ES-I3 (cell line): Measurements from ENCODE around the gene ARHGAP15.

Experiments used
- H3K36me3 ChIP-seq: 2 replicates; pipeline ENCODE4 v1.6.1; 2013; ENCODE audit warnings: mild to moderate bottlenecking, low read length, control low read depth, moderate library complexity; ENCODE audit not compliant: insufficient read depth
- H3K4me1 ChIP-seq: 2 replicates; pipeline ENCODE4 v1.6.1; 2013; ENCODE audit warnings: mild to moderate bottlenecking, control low read depth, low read length; ENCODE audit not compliant: insufficient read depth
- H3K9ac ChIP-seq: 2 replicates; pipeline ENCODE4 v1.6.1; 2013; ENCODE audit warnings: low read depth, mild to moderate bottlenecking, low read length, moderate library complexity
- H3K9me3 ChIP-seq: 2 replicates; pipeline ENCODE4 v1.6.1; 2013; ENCODE audit warnings: mild to moderate bottlenecking, low read length, moderate library complexity; ENCODE audit not compliant: control insufficient read depth, insufficient read depth

The ARHGAP15 gene

DNA sequence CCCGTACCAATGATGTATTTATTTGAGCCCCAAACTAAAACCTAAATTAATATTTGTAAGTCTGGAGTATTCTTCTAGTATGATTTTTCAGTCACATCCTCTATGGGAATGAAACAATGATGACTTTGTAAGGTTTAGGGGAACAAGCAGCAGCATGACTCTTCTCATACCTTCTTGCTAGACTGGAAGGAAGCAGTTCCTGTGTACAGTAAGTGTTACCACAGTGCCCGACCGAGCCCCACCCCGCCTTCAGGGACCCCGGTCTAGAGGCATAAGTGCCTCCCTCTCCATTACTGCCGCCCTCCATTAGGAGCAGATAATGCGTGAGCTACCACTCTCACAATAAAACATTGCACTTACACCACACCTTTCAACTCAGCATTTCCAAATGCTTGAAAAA, 599.3 kb downstream of the ARHGAP15 start:
- no peaks in the 10 kb centered on the region for H3K9me3 ChIP-seq
- no peaks in the 10 kb centered on the region for H3K36me3 ChIP-seq
- no peak overlapping the region for H3K9ac ChIP-seq

GRCh38 chr2:143729296-143729814, 600.1 kb downstream of the ARHGAP15 start:
- H3K4me1 ChIP-seq: peaks cover 14% of the 10 kb centered on the region
- no peak overlapping the region for H3K9ac ChIP-seq
- H3K9me3 ChIP-seq: no peaks in the 10 kb centered on the region

More for the DNA sequence above, 599.3 kb downstream of the ARHGAP15 start:
- peaks cover 14% of the 10 kb centered on the region for H3K4me1 ChIP-seq

DNA sequence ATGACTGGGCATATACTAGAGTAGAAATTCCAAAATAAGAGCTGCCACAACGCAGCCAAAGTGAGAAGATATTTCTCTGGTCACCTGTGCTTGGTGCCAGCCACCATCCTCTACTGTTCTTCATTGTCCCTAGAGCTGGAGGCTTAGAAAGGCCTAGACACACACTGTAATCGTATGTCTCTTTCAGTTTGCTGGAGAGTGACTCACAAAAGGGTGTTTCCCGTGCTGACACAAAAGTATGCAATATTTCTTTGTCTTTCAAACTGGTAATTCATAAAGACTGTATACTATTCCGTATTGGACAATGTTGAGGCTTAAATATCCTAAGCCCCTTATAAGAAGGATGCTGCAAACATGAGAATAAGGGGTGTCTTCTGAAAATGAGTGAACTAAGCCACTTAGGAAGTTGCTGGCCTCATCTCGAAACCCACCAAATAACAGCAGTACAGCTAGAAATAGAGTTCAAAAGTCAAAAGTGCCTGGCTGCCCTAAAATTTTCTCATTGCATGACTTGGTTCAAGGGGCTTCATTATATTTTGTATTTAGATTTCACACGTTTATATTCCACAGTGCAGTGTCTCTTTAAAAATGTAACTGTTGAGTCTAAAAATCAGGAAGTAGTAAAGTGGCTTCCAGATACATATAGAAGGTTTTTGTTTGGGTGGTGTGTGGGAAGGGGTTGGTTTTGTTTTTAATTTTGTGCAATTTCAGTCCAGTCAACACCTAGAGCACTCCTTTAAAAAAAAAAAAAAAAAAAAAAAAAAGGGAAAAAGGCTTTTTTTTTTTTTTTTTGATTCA, 601.1 kb downstream of the ARHGAP15 start:
- H3K9ac ChIP-seq: no peak overlapping the region
- no peaks in the 10 kb centered on the region for H3K9me3 ChIP-seq
- H3K36me3 ChIP-seq: no peaks in the 10 kb centered on the region
- H3K4me1 ChIP-seq: peaks cover 14% of the 10 kb centered on the region

More at GRCh38 chr2:143729296-143729814, 600.1 kb downstream of the ARHGAP15 start:
- no peaks in the 10 kb centered on the region for H3K36me3 ChIP-seq

DNA sequence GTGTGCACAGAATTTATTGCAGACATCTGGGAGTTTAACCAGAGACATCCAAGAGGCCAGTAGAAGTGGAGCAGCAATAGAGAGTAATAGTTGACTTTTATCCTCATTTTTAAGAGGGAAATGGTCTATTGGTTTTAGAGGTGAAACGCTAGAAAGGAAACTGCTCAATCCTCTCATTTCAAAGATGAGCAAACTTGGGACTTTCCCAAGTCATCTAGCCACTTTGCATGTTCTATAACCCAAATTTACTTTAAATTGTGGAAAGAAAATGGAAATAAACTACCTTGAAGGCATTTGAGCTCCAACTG, 601.7 kb downstream of the ARHGAP15 start:
- H3K9ac ChIP-seq: no peak overlapping the region
- H3K9me3 ChIP-seq: no peaks in the 10 kb centered on the region

GRCh38 chr2:143732076-143732475, 602.9 kb downstream of the ARHGAP15 start:
- no peaks in the 10 kb centered on the region for H3K9me3 ChIP-seq
- H3K4me1 ChIP-seq: peaks cover 14% of the 10 kb centered on the region
- no peaks in the 10 kb centered on the region for H3K36me3 ChIP-seq
- H3K9ac ChIP-seq: no peak overlapping the region

More for the DNA sequence above, 601.7 kb downstream of the ARHGAP15 start:
- Histone ChIP-seq H3K4me1 (peaks cover 14% of the 10 kb centered on the region), H3K36me3 (no peaks in the 10 kb centered on the region)

GRCh38 chr2:143732871-143733270, 603.7 kb downstream of the ARHGAP15 start:
- H3K4me1 ChIP-seq: peaks cover 14% of the 10 kb centered on the region
- no peaks in the 10 kb centered on the region for H3K9me3 ChIP-seq
- no peaks in the 10 kb centered on the region for H3K36me3 ChIP-seq
- no peak overlapping the region for H3K9ac ChIP-seq

DNA sequence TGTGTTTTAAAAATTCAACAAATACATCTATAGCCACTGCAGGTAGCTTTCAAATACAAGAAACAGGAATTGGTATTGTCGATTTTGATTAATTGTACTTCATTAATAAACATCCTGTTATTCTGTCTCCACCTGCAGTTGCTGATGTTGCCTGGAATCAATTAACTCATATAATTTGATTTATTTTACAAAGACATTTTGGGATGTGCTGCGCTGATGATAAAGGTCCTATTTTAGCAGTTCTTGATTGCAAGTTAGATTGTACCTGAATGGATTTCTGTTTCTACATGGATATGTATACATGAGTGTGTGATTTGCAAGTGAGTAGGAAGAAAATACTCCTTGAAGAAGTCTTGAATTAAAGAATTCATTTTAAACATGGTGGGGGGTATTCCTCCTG, 605.3 kb downstream of the ARHGAP15 start:
- no peaks in the 10 kb centered on the region for H3K36me3 ChIP-seq
- H3K9ac ChIP-seq: no peak overlapping the region
- H3K9me3 ChIP-seq: no peaks in the 10 kb centered on the region

DNA sequence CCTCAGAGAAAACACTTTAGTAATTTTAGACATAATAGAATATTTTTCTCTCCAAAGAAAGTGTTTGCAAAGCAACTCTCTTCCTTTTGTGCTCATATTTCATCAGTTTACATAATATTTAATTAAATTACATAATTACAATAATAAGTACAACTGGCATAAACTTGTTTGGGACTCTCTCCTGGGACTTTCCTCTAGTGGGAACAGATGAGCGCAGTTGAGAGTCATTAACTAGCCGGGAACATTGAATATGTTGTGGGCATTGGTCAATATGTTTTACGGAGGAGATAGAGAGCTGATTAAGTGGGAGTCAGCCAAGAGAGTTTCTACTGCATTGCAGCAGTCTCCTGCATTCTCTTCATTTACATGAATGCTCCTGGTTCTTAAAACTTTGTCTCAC, 607.7 kb downstream of the ARHGAP15 start:
- H3K9me3 ChIP-seq: no peaks in the 10 kb centered on the region
- no peak overlapping the region for H3K9ac ChIP-seq
- no peaks in the 10 kb centered on the region for H3K36me3 ChIP-seq
- H3K4me1 ChIP-seq: 0 out of 2 replicates have a peak, but pooled peaks cover 5% of the 10 kb centered on the region

More for the DNA sequence above, 605.3 kb downstream of the ARHGAP15 start:
- peaks cover 4% of the 10 kb centered on the region; the same call in 1 of the 2 replicates for H3K4me1 ChIP-seq

GRCh38 chr2:143740431-143740830, 611.2 kb downstream of the ARHGAP15 start:
- no peaks in the 10 kb centered on the region for H3K9me3 ChIP-seq
- no peaks in the 10 kb centered on the region for H3K36me3 ChIP-seq
- H3K4me1 ChIP-seq: peaks cover 11% of the 10 kb centered on the region
- no peak overlapping the region for H3K9ac ChIP-seq

- H3K9ac ChIP-seq: no peak overlapping the region
- H3K9me3 ChIP-seq: no peaks in the 10 kb centered on the region
- H3K4me1 ChIP-seq: peaks cover 15% of the 10 kb centered on the region
- H3K36me3 ChIP-seq: no peaks in the 10 kb centered on the region
Measured at GRCh38 chr2:143741205-143741604, 612.0 kb downstream of the ARHGAP15 start.

- Histone ChIP-seq H3K36me3 (no peaks in the 10 kb centered on the region), H3K9ac (no peak overlapping the region), H3K9me3 (no peaks in the 10 kb centered on the region), H3K4me1 (peaks cover 15% of the 10 kb centered on the region)
Measured at GRCh38 chr2:143742581-143742980, 613.4 kb downstream of the ARHGAP15 start.

GRCh38 chr2:143744114-143744513, 614.9 kb downstream of the ARHGAP15 start:
- Histone ChIP-seq H3K4me1 (peaks cover 15% of the 10 kb centered on the region), H3K9me3 (no peaks in the 10 kb centered on the region), H3K9ac (no peak overlapping the region), H3K36me3 (no peaks in the 10 kb centered on the region)

- peaks cover 15% of the 10 kb centered on the region for H3K4me1 ChIP-seq
- H3K9ac ChIP-seq: no peak overlapping the region
- no peaks in the 10 kb centered on the region for H3K9me3 ChIP-seq
- H3K36me3 ChIP-seq: no peaks in the 10 kb centered on the region
Measured at GRCh38 chr2:143745060-143745459, 615.8 kb downstream of the ARHGAP15 start.

GRCh38 chr2:143754742-143755141, 625.5 kb downstream of the ARHGAP15 start:
- no peaks in the 10 kb centered on the region for H3K9me3 ChIP-seq
- no peaks in the 10 kb centered on the region; the same call in 1 of the 2 replicates for H3K36me3 ChIP-seq
- no peak overlapping the region for H3K9ac ChIP-seq
- peaks cover 20% of the 10 kb centered on the region for H3K4me1 ChIP-seq

- Histone ChIP-seq H3K9ac (no peak overlapping the region), H3K4me1 (peaks cover 48% of the 10 kb centered on the region), H3K36me3 (no peaks in the 10 kb centered on the region), H3K9me3 (no peaks in the 10 kb centered on the region)
Measured at GRCh38 chr2:143758629-143759330, 629.6 kb downstream of the ARHGAP15 start.
